A549 (cell line): ENCODE data around the gene TSEN34. TPM values are rescaled to one million over a fixed set of nuclear protein-coding genes. Genes with fewer than 3 reads are reported as not detected.
"Not testable (repeated sequence)": the region's sequence is repeated elsewhere in the genome, so short reads cannot be mapped to it uniquely, and the experiment has no call there.

Experiments used
- ATAC-seq, 2 experiments: fragments of 200-7000 bp in 1 of 2; fragments of >200 bp in 1 of 2; cut with Nextera tagmentation in 1 of 2; cut with Tn5 transposase in 1 of 2; 3 replicates each; pipeline versions ENCODE4 v1.8.0 to v1.9.1; 2018 to 2020; ENCODE audit warnings: mild to moderate bottlenecking in 1 of 2, moderate library complexity in 1 of 2
- CTCF ChIA-PET: fragments of 300-600 bp; sonication (Branson Sonifier 250); formaldehyde crosslinking; extraction: SDS; loops from one replicate; lab custom pipeline; 2021; ENCODE audit warnings: antibody characterized with exemption, inconsistent platforms; lab: Yijun Ruan, JAX
- POLR2A ChIA-PET: fragments of 350-600 bp; formaldehyde crosslinking; extraction: SDS; loops from one replicate; lab custom pipeline; 2021; ENCODE audit warnings: antibody characterized with exemption, inconsistent platforms; lab: Yijun Ruan, JAX
- DNase-seq, 2 experiments: peaks; one replicate each; pipeline versions ENCODE4 v3.0.0 to v3.0.0-alpha.2; 2011 to 2016; ENCODE audit warnings: low read depth in 1 of 2, low spot score in 1 of 2
- FAIRE-seq: peaks from 2 replicates; lab custom pipeline; 2011; peaks lifted over from hg19 to GRCh38; lab: Jason Lieb, UNC
- H3K27ac ChIP-seq, 2 experiments: fragments of >200 bp; sonication (Bioruptor Twin); formaldehyde crosslinking; 3 replicates each; pipeline ENCODE4 v1.5.1; 2016 to 2017
- H3K4me1 ChIP-seq: fragments of >200 bp; sonication (Bioruptor Twin); formaldehyde crosslinking; 3 replicates; pipeline ENCODE4 v1.6.1; 2016
- H3K4me2 ChIP-seq: fragments of >200 bp; sonication (Bioruptor Twin); formaldehyde crosslinking; 3 replicates; pipeline ENCODE4 v1.6.1; 2016
- H3K4me3 ChIP-seq: fragments of >200 bp; sonication (Bioruptor Twin); formaldehyde crosslinking; 3 replicates; pipeline ENCODE4 v1.5.1; 2016
- H3K9me3 ChIP-seq: fragments of >200 bp; sonication (Bioruptor Twin); formaldehyde crosslinking; 3 replicates; pipeline ENCODE4 v1.6.1; 2016
- FOXS1 ChIP-seq: fragments of 250-450 bp; sonication (Bioruptor Pico); IDR thresholded peaks from 2 replicates; pipeline ENCODE4 v1.5.0; 2020; ENCODE audit warnings: mild to moderate bottlenecking, moderate library complexity
- GATA3 ChIP-seq: IDR thresholded peaks from 2 replicates; pipeline ENCODE4 v1.6.1; 2012; ENCODE audit warnings: borderline replicate concordance
- KDM1A ChIP-seq: fragments of 200-600 bp; sonication (generic); IDR thresholded peaks from 2 replicates; pipeline ENCODE4 v1.6.1; 2016; ENCODE audit warnings: low read depth, mild to moderate bottlenecking
- WGBS: methylation state at CpG from one replicate; pipeline ENCODE4 v1.1.6; 2017; ENCODE audit errors: missing lambda C conversion rate; 5-methylcytosine and 5-hydroxymethylcytosine counted together
- polyA plus RNA-seq, 4 experiments: library from polyadenylated mRNA; depleted of rRNA in 3 of 4; stranded (reverse); fragments of >200 nt; fragmentation: RNase III in 1 of 4; extraction: RNeasy Plus Mini Kit Qiagen cat#74134 plus additional on column Dnase treatment in 1 of 4; gene quantifications; 2 replicates in 3 of 4; 3 replicates in 1 of 4; pipeline ENCODE4 v1.2.3, GENCODE V29; 2011 to 2017

Gene TSEN34
- polyA plus RNA-seq, 2 of the 4 experiments (the other 2 are of a cell fraction): 53.4 to 90.9 TPM

GRCh38 chr19:54218960-54219661 lies 28.0 kb downstream of the TSEN34 start:
- Histone ChIP-seq H3K9me3 (no peaks in the 10 kb centered on the region), H3K4me3 (no peak overlapping the region), H3K4me2 (no peak overlapping the region)
- peak in 1 of 2 experiments; percentile 30 for DNase-seq
- WGBS: 85% methylated on average over 27 of the region's 27 CpGs
- TF ChIP-seq GATA3 (no peak), FOXS1 (CRISPR knock-in tag) (no peak), KDM1A (peak; percentile 75; the same call in 1 of the 2 replicates)
- TF ChIP-seq, all 56 proteins: peak for 1
- Histone ChIP-seq H3K4me1 (no peaks in the 10 kb centered on the region; the same call in 2 of the 3 replicates), H3K27ac (no peak overlapping the region)
- no peak for ATAC-seq
- ChIA-PET CTCF (interaction anchor here (1.0 kb wide), 1 partner anchor 38 kb away, joined by 3 read pairs; no protein-coding TSS in a partner anchor), POLR2A (no interaction called here)
- FAIRE-seq: no peak

- H3K4me3 ChIP-seq, H3K27ac ChIP-seq, H3K4me2 ChIP-seq, H3K4me1 ChIP-seq, FAIRE-seq, H3K9me3 ChIP-seq, DNase-seq, ATAC-seq, POLR2A ChIA-PET: not testable (repeated sequence)
- WGBS: 69% methylated on average over 4 of the region's 5 CpGs
- CTCF ChIA-PET: interaction anchor here (1.0 kb wide), 1 partner anchor 38 kb away, joined by 3 read pairs; no protein-coding TSS in a partner anchor
Measured at GRCh38 chr19:54219702-54220101, 28.6 kb downstream of the TSEN34 start.

- CTCF ChIA-PET: interaction anchor here (1.8 kb wide), 1 partner anchor 10 kb away, joined by 8 read pairs; no protein-coding TSS in a partner anchor
- POLR2A ChIA-PET, FAIRE-seq, H3K4me3 ChIP-seq, ATAC-seq, H3K9me3 ChIP-seq, DNase-seq, H3K4me1 ChIP-seq, H3K4me2 ChIP-seq, H3K27ac ChIP-seq: not testable (repeated sequence)
- WGBS: 76% methylated on average over 6 of the region's 7 CpGs
Measured at GRCh38 chr19:54221947-54222346, 30.8 kb downstream of the TSEN34 start.

GRCh38 chr19:54222474-54223276 lies 31.6 kb downstream of the TSEN34 start, which contains the start of gene LILRB3:
Gene LILRB3 (minus strand): TSS chr19:54223007. CDS start chr19:54222976, 31 bp downstream.
- WGBS: 66% methylated on average over 14 of the region's 16 CpGs
- H3K4me3 ChIP-seq, POLR2A ChIA-PET, H3K4me2 ChIP-seq, H3K27ac ChIP-seq, FAIRE-seq, DNase-seq, H3K9me3 ChIP-seq, H3K4me1 ChIP-seq: not testable (repeated sequence)
- ATAC-seq: peak; percentile 30 to 49; a peak in 3 of 6 replicates
- CTCF ChIA-PET: interaction anchor here (1.8 kb wide), 1 partner anchor 9 kb away, joined by 8 read pairs; no protein-coding TSS in a partner anchor

GRCh38 chr19:54223277-54223936 lies 32.3 kb downstream of the TSEN34 start:
- POLR2A ChIA-PET, FAIRE-seq: not testable (repeated sequence)
- ATAC-seq: peak in 1 of 2 experiments; percentile 11; a peak in 2 of 6 replicates

GRCh38 chr19:54223937-54224281 lies 32.8 kb downstream of the TSEN34 start:
- H3K4me3 ChIP-seq, H3K4me2 ChIP-seq, H3K4me1 ChIP-seq, POLR2A ChIA-PET, ATAC-seq, H3K9me3 ChIP-seq, H3K27ac ChIP-seq, DNase-seq, CTCF ChIA-PET, FAIRE-seq: not testable (repeated sequence)
- WGBS: 43% methylated on average over 5 of the region's 5 CpGs

More at GRCh38 chr19:54223277-54223936, 32.3 kb downstream of the TSEN34 start:
- not testable (repeated sequence) for H3K4me1 ChIP-seq, DNase-seq, H3K9me3 ChIP-seq, H3K4me2 ChIP-seq, H3K4me3 ChIP-seq, H3K27ac ChIP-seq
- CTCF ChIA-PET: interaction anchor here (1.8 kb wide), 1 partner anchor 9 kb away, joined by 8 read pairs; no protein-coding TSS in a partner anchor
- 70% methylated on average over 12 of the region's 14 CpGs for WGBS

GRCh38 chr19:54224619-54225018 lies 33.5 kb downstream of the TSEN34 start:
- whole genome bisulfite sequencing: 69% methylated on average over 10 of the region's 10 CpGs
- not testable (repeated sequence) for FAIRE-seq, H3K27ac ChIP-seq, H3K4me1 ChIP-seq, ATAC-seq, DNase-seq, H3K4me3 ChIP-seq, H3K9me3 ChIP-seq, H3K4me2 ChIP-seq
- ChIA-PET POLR2A (interaction anchor here (1.0 kb wide), 1 partner anchor 14 kb away, joined by 4 read pairs; no protein-coding TSS in a partner anchor), CTCF (interaction anchor here (1.0 to 1.4 kb wide), 3 partner anchors 34 to 73 kb away, joined by 3 read pairs; no protein-coding TSS in a partner anchor)
